Spleen (tissue), 11 donors: ENCODE results near the gene DAB1. TPM values are rescaled to one million over a fixed set of nuclear protein-coding genes. Genes with fewer than 3 reads are reported as not detected.

Experiments used
- DNase-seq: peaks from one replicate; pipeline ENCODE4 v3.0.0-alpha.2; 2020
- H3K27ac ChIP-seq, 8 donors: fragments of 200-600 bp; sonication (generic) in 7 of 8; 1 replicate in 4 of 8; 2 replicates in 4 of 8; pipeline versions ENCODE4 v1.5.0 to v1.8.0; 2016 to 2021; ENCODE audit warnings: inconsistent platforms in 4 of 8, mild to moderate bottlenecking in 4 of 8, moderate library complexity in 1 of 8
- H3K27me3 ChIP-seq, 7 donors: fragments of 200-600 bp; sonication (generic) in 6 of 7; replicated peaks in 1 of 7; 1 replicate in 4 of 7; 2 replicates in 3 of 7; pipeline versions ENCODE4 v1.5.0 to v1.8.0; 2016 to 2021; ENCODE audit warnings: inconsistent platforms in 3 of 7, mild to moderate bottlenecking in 1 of 7
- H3K36me3 ChIP-seq, 6 donors: fragments of 200-600 bp; sonication (generic) in 5 of 6; 1 replicate in 4 of 6; 2 replicates in 2 of 6; pipeline versions ENCODE4 v1.5.0 to v1.8.0; 2016 to 2021; ENCODE audit warnings: inconsistent platforms in 2 of 6
- H3K4me1 ChIP-seq, 6 donors: fragments of 200-600 bp; sonication (generic) in 5 of 6; 1 replicate in 3 of 6; 2 replicates in 3 of 6; pipeline versions ENCODE4 v1.5.0 to v1.8.0; 2016 to 2021; ENCODE audit warnings: inconsistent platforms in 3 of 6
- H3K4me3 ChIP-seq, 8 donors: fragments of 200-600 bp; sonication (generic) in 7 of 8; 1 replicate in 4 of 8; 2 replicates in 4 of 8; pipeline versions ENCODE4 v1.5.0 to v1.8.0; 2016 to 2021; ENCODE audit warnings: inconsistent platforms in 4 of 8, mild to moderate bottlenecking in 4 of 8, moderate library complexity in 2 of 8
- H3K9me3 ChIP-seq, 8 donors: fragments of 200-600 bp; sonication (generic) in 7 of 8; 1 replicate in 4 of 8; 2 replicates in 4 of 8; pipeline versions ENCODE4 v1.5.0 to v1.8.0; 2016 to 2021; ENCODE audit warnings: inconsistent platforms in 4 of 8
- POLR2A ChIP-seq, 3 donors: fragments of 450-650 bp; IDR thresholded peaks; one replicate each; pipeline ENCODE4 v1.5.1; 2017; ENCODE audit warnings: antibody characterized with exemption in 3 of 3, mild to moderate bottlenecking in 1 of 3
- POLR2AphosphoS5 ChIP-seq, 3 donors: sonication (generic); formaldehyde crosslinking; IDR thresholded peaks; one replicate each; pipeline ENCODE4 v1.5.1; 2017; ENCODE audit warnings: antibody characterized with exemption in 3 of 3
- WGBS, 5 donors: extraction: QIAGEN DNeasy Blood & Tissue Kit in 3 of 5; methylation state at CpG; one replicate each; pipeline versions ENCODE4 v1.1.5 to v1.1.7; 2013 to 2018; 5-methylcytosine and 5-hydroxymethylcytosine counted together
- intact Hi-C: fragments of 100-400 bp; cut with DNase I; formaldehyde crosslinking; loops from one replicate; pipeline ENCODE4 v1.15.0; 2023; ENCODE audit warnings: low total_unique reads
- polyA plus RNA-seq, 3 donors: library from polyadenylated mRNA; stranded (reverse); fragments of 200-250 nt; gene quantifications; one replicate each; pipeline ENCODE4 v1.2.1, GENCODE V29; 2013
- total RNA-seq, 7 donors: library from RNA; depleted of rRNA in 3 of 7; stranded (reverse); fragments of >200 nt in 3 of 7; fragmentation: NEBNext Ultra II Directional in 4 of 7; extraction: Animal tissue kit (Norgen Biotek cat#: 25700) in 4 of 7; gene quantifications; one replicate each; pipeline versions ENCODE4 v1.1.0 to v1.2.1, GENCODE V29; 2016 to 2021
- TF ChIP-seq, protein P1 (sequence below), 11 experiments: fragments of 200-600 bp in 7 of 11; fragments of 450-650 bp in 4 of 11; sonication (generic) in 4 of 11; IDR thresholded peaks in 8 of 11; conservative IDR thresholded peaks in 3 of 11; 1 replicate in 7 of 11; 2 replicates in 4 of 11; pipeline versions ENCODE4 v1.4.0 to v1.8.0; 2016 to 2021; ENCODE audit warnings: antibody characterized with exemption in 11 of 11, inconsistent platforms in 4 of 11, mild to moderate bottlenecking in 1 of 11
- donor health status: healthy with polysubstance abuse.
- donor health status: DM: no; HTN: no; CAD: no; lungs with moderate emphysema.
- donor health status: DM: no; HTN: no; CAD: no.
- donor health status: Bipolar disorder and iron deficiency.
- donor health status: healthy.
- donor health status: DM: no; HTN: no; CAD: no.
- donor health status: DM: yes; HTN: yes; CAD: no.

Gene DAB1
- total and polyA plus RNA-seq, 10 donors: 0.03 to 0.70 (median 0.26) TPM; not detected in 1

- intact Hi-C loops: no loop called here
- TF ChIP-seq POLR2A (IDR thresholded peaks at IDR 0.05) (no peak), POLR2AphosphoS5 (IDR thresholded peaks at IDR 0.05) (no peak)
- TF ChIP-seq, protein P1, sequence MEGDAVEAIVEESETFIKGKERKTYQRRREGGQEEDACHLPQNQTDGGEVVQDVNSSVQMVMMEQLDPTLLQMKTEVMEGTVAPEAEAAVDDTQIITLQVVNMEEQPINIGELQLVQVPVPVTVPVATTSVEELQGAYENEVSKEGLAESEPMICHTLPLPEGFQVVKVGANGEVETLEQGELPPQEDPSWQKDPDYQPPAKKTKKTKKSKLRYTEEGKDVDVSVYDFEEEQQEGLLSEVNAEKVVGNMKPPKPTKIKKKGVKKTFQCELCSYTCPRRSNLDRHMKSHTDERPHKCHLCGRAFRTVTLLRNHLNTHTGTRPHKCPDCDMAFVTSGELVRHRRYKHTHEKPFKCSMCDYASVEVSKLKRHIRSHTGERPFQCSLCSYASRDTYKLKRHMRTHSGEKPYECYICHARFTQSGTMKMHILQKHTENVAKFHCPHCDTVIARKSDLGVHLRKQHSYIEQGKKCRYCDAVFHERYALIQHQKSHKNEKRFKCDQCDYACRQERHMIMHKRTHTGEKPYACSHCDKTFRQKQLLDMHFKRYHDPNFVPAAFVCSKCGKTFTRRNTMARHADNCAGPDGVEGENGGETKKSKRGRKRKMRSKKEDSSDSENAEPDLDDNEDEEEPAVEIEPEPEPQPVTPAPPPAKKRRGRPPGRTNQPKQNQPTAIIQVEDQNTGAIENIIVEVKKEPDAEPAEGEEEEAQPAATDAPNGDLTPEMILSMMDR (IDR thresholded peaks at IDR 0.05 in 8 of 11, conservative IDR thresholded peaks at IDR 0.05 in 3 of 11): no peak
- H3K4me1 ChIP-seq: no peaks in the 10 kb centered on the region
- no peak for DNase-seq
- no peak overlapping the region for H3K4me3 ChIP-seq
- no peaks in the 10 kb centered on the region for H3K27me3 ChIP-seq
- H3K27ac ChIP-seq: no peak overlapping the region
- WGBS, 5 donors: 73 to 80% (median 74%) methylated on average over 9 to 10 of the region's 10 CpGs
- no peaks in the 10 kb centered on the region for H3K36me3 ChIP-seq
- peaks cover 0 to 9% (median 4%) of the 10 kb centered on the region in 8 donors for H3K9me3 ChIP-seq
Measured at GRCh38 chr1:57252597-57253294, 171.1 kb downstream of the DAB1 start.

GRCh38 chr1:57250021-57250420 lies 173.8 kb downstream of the DAB1 start:
- H3K4me3 ChIP-seq: no peak overlapping the region
- intact Hi-C loops: no loop called here
- H3K4me1 ChIP-seq: no peaks in the 10 kb centered on the region
- no peaks in the 10 kb centered on the region for H3K36me3 ChIP-seq
- WGBS, 5 donors: 92 to 97% (median 93%) methylated on average over 3 of the region's 3 CpGs
- H3K27me3 ChIP-seq: no peaks in the 10 kb centered on the region
- TF ChIP-seq, protein P1 (IDR thresholded peaks at IDR 0.05 in 8 of 11, conservative IDR thresholded peaks at IDR 0.05 in 3 of 11): no peak
- TF ChIP-seq POLR2A (IDR thresholded peaks at IDR 0.05): no peak
- no peak for TF ChIP-seq POLR2AphosphoS5 (IDR thresholded peaks at IDR 0.05)
- no peak overlapping the region for H3K27ac ChIP-seq
- H3K9me3 ChIP-seq: peaks cover 0 to 17% (median 8%) of the 10 kb centered on the region in 8 donors
- no peak for DNase-seq

DNA sequence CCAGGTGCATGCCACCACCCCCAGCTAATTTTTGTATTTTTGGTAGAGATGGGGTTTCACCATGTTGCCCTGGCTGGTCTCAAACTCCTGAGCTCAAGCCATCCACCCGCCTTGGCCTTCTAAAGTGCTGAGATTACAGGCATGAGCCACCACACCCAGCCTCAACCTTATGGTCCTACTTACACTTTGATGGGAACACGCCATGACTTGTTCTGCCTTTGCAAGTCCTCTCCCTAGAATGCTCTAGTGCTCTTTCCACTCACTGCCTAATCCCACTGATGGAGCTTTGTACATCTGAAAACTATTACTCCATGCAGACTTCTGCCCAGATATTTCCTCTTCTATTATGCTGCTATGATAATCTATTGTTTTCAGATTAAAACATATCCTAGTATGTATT lies 174.3 kb downstream of the DAB1 start:
- H3K9me3 ChIP-seq: peaks cover 0 to 18% (median 8%) of the 10 kb centered on the region in 8 donors
- DNase-seq: no peak
- H3K4me1 ChIP-seq: no peaks in the 10 kb centered on the region
- no peak overlapping the region for H3K4me3 ChIP-seq
- no peaks in the 10 kb centered on the region for H3K36me3 ChIP-seq
- intact Hi-C loops: no loop called here
- H3K27ac ChIP-seq: no peak overlapping the region
- 40 to 93% (median 74%) methylated on average over 2 of the region's 2 CpGs for WGBS, 5 donors
- TF ChIP-seq POLR2A (IDR thresholded peaks at IDR 0.05): no peak
- TF ChIP-seq, protein P1 (IDR thresholded peaks at IDR 0.05 in 8 of 11, conservative IDR thresholded peaks at IDR 0.05 in 3 of 11): no peak
- no peak for TF ChIP-seq POLR2AphosphoS5 (IDR thresholded peaks at IDR 0.05)
- H3K27me3 ChIP-seq: no peaks in the 10 kb centered on the region

- 85 to 90% (median 86%) methylated on average over 3 of the region's 3 CpGs for WGBS, 5 donors
- Histone ChIP-seq H3K27ac (no peak overlapping the region), H3K9me3 (peaks cover 0 to 18% (median 8%) of the 10 kb centered on the region in 8 donors), H3K4me3 (no peak overlapping the region), H3K4me1 (no peaks in the 10 kb centered on the region), H3K36me3 (no peaks in the 10 kb centered on the region), H3K27me3 (no peaks in the 10 kb centered on the region)
- no peak for TF ChIP-seq POLR2A (IDR thresholded peaks at IDR 0.05)
- TF ChIP-seq, protein P1 (IDR thresholded peaks at IDR 0.05 in 8 of 11, conservative IDR thresholded peaks at IDR 0.05 in 3 of 11): no peak
- no peak for TF ChIP-seq POLR2AphosphoS5 (IDR thresholded peaks at IDR 0.05)
- no peak for DNase-seq
- intact Hi-C loops: no loop called here
Measured at GRCh38 chr1:57248830-57249229, 175.0 kb downstream of the DAB1 start.
